Glutamatergic neuron (in vitro differentiated cells): ENCODE results near the gene RRAD. TPM values are rescaled to one million over a fixed set of nuclear protein-coding genes. Genes with fewer than 3 reads are reported as not detected.
"Not testable (repeated sequence)": the region's sequence is repeated elsewhere in the genome, so short reads cannot be mapped to it uniquely, and the experiment has no call there.

Experiments
- DNase-seq: peaks from one replicate; pipeline ENCODE4 v3.0.0; 2022
- H3K27ac Mint-ChIP-seq: one replicate; pipeline ENCODE4 v1.8.0; 2020; ENCODE audit warnings: mild to moderate bottlenecking, mixed read lengths, inconsistent platforms; ENCODE audit not compliant: unreplicated experiment
- H3K27me3 Mint-ChIP-seq: one replicate; pipeline ENCODE4 v1.8.0; 2020; ENCODE audit warnings: mild to moderate bottlenecking, moderate library complexity, mixed read lengths, inconsistent platforms; ENCODE audit not compliant: unreplicated experiment
- H3K36me3 Mint-ChIP-seq: one replicate; pipeline ENCODE4 v1.8.0; 2020; ENCODE audit warnings: mild to moderate bottlenecking, mixed read lengths, inconsistent platforms; ENCODE audit not compliant: unreplicated experiment
- H3K4me1 Mint-ChIP-seq: one replicate; pipeline ENCODE4 v1.8.0; 2020; ENCODE audit warnings: mild to moderate bottlenecking, low read depth, mixed read lengths, inconsistent platforms; ENCODE audit not compliant: unreplicated experiment
- H3K4me3 Mint-ChIP-seq: one replicate; pipeline ENCODE4 v1.8.0; 2020; ENCODE audit warnings: mild to moderate bottlenecking, mixed read lengths, inconsistent platforms; ENCODE audit not compliant: unreplicated experiment
- H3K9me3 Mint-ChIP-seq: one replicate; pipeline ENCODE4 v1.8.0; 2020; ENCODE audit warnings: mild to moderate bottlenecking, moderate library complexity, mixed read lengths, inconsistent platforms; ENCODE audit not compliant: unreplicated experiment
- CTCF ChIP-seq: fragments of 200-600 bp; sonication (generic); IDR thresholded peaks from one replicate; pipeline ENCODE4 v1.5.0; 2021; ENCODE audit not compliant: partially characterized antibody, unreplicated experiment
- total RNA-seq: library from RNA; stranded (reverse); fragmentation: NEBNext Ultra II Directional; extraction: Animal tissue kit (Norgen Biotek cat#: 25700); gene quantifications from one replicate; pipeline ENCODE4 v1.2.1, GENCODE V29; 2021; ENCODE audit not compliant: unreplicated experiment

RRAD gene
- total RNA-seq, 1 donor from 2014 or later, result 1.1 TPM

- no peak for DNase-seq
- no peak for TF ChIP-seq CTCF
- no peak overlapping the region for H3K4me3 Mint-ChIP-seq
- no peaks in the 10 kb centered on the region for H3K36me3 Mint-ChIP-seq
- peaks cover 10% of the 10 kb centered on the region for H3K9me3 Mint-ChIP-seq
- H3K4me1 Mint-ChIP-seq, result peaks cover 34% of the 10 kb centered on the region
- peak overlapping the region; percentile 70 for H3K27ac Mint-ChIP-seq
- peaks cover 13% of the 10 kb centered on the region for H3K27me3 Mint-ChIP-seq
These were observed 26.4 kb downstream of the RRAD start for GRCh38 chr16:66898933-66899309.

- no peak for DNase-seq
- peaks cover 13% of the 10 kb centered on the region for H3K27me3 Mint-ChIP-seq
- H3K27ac Mint-ChIP-seq, result no peak overlapping the region
- H3K4me1 Mint-ChIP-seq, result peaks cover 34% of the 10 kb centered on the region
- TF ChIP-seq CTCF, result no peak
- peaks cover 10% of the 10 kb centered on the region for H3K9me3 Mint-ChIP-seq
- H3K36me3 Mint-ChIP-seq, result no peaks in the 10 kb centered on the region
- H3K4me3 Mint-ChIP-seq, result no peak overlapping the region
These were observed 27.1 kb downstream of the RRAD start for GRCh38 chr16:66898207-66898606.

- not testable (repeated sequence) for DNase-seq, H3K27me3 Mint-ChIP-seq, H3K36me3 Mint-ChIP-seq, H3K4me3 Mint-ChIP-seq
- Mint-ChIP-seq H3K9me3 (peaks cover 10% of the 10 kb centered on the region), H3K27ac (peak overlapping the region; percentile 2), H3K4me1 (peaks cover 32% of the 10 kb centered on the region)
These were observed 28.7 kb downstream of the RRAD start for GRCh38 chr16:66896682-66897081.

- DNase-seq, result no peak
- no peak for TF ChIP-seq CTCF
- H3K27me3 Mint-ChIP-seq, result peaks cover 16% of the 10 kb centered on the region
- peak overlapping the region; percentile 22 for H3K4me3 Mint-ChIP-seq
- peaks cover 12% of the 10 kb centered on the region for H3K9me3 Mint-ChIP-seq
- peak overlapping the region; percentile 78 for H3K27ac Mint-ChIP-seq
- peaks cover 31% of the 10 kb centered on the region for H3K4me1 Mint-ChIP-seq
- no peaks in the 10 kb centered on the region for H3K36me3 Mint-ChIP-seq
These were observed 29.3 kb downstream of the RRAD start for GRCh38 chr16:66895999-66896398.

GRCh38 chr16:66895689-66895979 is 29.7 kb downstream of the RRAD start:
- no peak for TF ChIP-seq CTCF
- H3K36me3 Mint-ChIP-seq, result no peaks in the 10 kb centered on the region
- DNase-seq, result no peak
- peaks cover 15% of the 10 kb centered on the region for H3K27me3 Mint-ChIP-seq
- peaks cover 27% of the 10 kb centered on the region for H3K4me1 Mint-ChIP-seq
- H3K9me3 Mint-ChIP-seq, result peaks cover 12% of the 10 kb centered on the region
- H3K4me3 Mint-ChIP-seq, result no peak overlapping the region
- peak overlapping the region; percentile 78 for H3K27ac Mint-ChIP-seq
